ENCODE data around the gene ELMO1. TPM values are rescaled to one million over a fixed set of nuclear protein-coding genes. Genes with fewer than 3 reads are reported as not detected.

The ELMO1 gene
- total and polyA plus RNA-seq, 12 donors: 7.5 to 46.8 (median 14.9) TPM

DNA sequence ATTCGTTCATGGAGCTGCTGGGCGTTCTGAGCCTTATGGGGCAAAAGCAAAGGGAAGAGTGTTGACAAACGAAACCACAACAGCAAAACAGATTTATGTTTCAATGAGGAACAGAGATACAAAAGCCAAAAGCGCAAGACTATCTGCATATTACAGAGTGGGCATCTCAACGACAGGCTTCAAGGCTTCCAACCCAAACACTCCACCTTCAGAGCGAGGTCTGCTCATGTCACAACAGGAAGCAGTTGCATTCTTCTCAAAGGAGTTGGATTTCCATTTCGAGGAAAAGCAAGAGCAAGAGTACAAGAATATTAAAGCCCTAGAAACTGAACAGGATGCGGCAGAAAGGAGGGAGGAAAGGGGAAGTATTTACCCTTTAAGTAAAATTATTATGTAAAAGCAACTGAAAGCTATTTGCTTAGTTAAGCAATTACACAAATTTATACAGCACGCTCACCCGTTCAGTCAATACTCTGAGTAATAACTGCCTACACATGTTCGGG lies 189.3 kb downstream of the ELMO1 start:
- no peaks in the 10 kb centered on the region for H3K4me1 ChIP-seq (replicated peaks in 1 of 2)
- TF ChIP-seq POLR2A (IDR thresholded peaks at IDR 0.05): no peak
- TF ChIP-seq, protein P1, sequence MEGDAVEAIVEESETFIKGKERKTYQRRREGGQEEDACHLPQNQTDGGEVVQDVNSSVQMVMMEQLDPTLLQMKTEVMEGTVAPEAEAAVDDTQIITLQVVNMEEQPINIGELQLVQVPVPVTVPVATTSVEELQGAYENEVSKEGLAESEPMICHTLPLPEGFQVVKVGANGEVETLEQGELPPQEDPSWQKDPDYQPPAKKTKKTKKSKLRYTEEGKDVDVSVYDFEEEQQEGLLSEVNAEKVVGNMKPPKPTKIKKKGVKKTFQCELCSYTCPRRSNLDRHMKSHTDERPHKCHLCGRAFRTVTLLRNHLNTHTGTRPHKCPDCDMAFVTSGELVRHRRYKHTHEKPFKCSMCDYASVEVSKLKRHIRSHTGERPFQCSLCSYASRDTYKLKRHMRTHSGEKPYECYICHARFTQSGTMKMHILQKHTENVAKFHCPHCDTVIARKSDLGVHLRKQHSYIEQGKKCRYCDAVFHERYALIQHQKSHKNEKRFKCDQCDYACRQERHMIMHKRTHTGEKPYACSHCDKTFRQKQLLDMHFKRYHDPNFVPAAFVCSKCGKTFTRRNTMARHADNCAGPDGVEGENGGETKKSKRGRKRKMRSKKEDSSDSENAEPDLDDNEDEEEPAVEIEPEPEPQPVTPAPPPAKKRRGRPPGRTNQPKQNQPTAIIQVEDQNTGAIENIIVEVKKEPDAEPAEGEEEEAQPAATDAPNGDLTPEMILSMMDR (IDR thresholded peaks at IDR 0.05): no peak
- 57 to 68% (median 63%) methylated on average over 11 of the region's 11 CpGs for WGBS, 4 donors
- H3K9me3 ChIP-seq (replicated peaks in 1 of 3): no peaks in the 10 kb centered on the region
- H3K27me3 ChIP-seq: no peaks in the 10 kb centered on the region
- no peak for DNase-seq
- H3K27ac ChIP-seq: no peak overlapping the region
- H3K4me3 ChIP-seq: no peak overlapping the region
- H3K36me3 ChIP-seq (replicated peaks in 1 of 2): no peaks in the 10 kb centered on the region
- intact Hi-C loops (cut with DNase I): no loop called here

DNA sequence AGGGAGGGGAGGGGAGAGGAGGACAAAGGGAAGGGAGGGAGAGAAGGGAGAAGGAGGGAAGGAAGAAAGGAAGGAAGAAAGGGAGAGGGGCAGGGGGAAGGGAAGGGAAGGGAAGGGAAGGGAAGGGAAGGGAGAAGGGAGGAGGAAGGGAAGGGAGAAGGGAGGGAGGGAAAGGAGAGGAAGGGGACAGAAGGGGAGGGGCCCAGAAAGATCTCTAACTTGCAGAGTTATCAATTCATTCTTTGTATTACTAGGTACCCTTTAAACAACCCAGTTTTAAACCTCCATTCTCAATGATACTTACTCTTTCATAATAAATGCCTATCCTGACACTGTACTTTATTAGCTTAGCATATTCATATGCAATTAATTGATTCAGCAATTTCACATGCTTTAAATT lies 192.0 kb downstream of the ELMO1 start:
- intact Hi-C loops (cut with DNase I): no loop called here
- Histone ChIP-seq H3K4me1 (replicated peaks in 1 of 2) (no peaks in the 10 kb centered on the region), H3K27me3 (no peaks in the 10 kb centered on the region), H3K4me3 (no peak overlapping the region), H3K27ac (no peak overlapping the region), H3K9me3 (replicated peaks in 1 of 3) (no peaks in the 10 kb centered on the region), H3K36me3 (replicated peaks in 1 of 2) (no peaks in the 10 kb centered on the region)
- TF ChIP-seq POLR2A (IDR thresholded peaks at IDR 0.05): no peak
- TF ChIP-seq, protein P1 (IDR thresholded peaks at IDR 0.05): no peak
- DNase-seq: no peak

DNA sequence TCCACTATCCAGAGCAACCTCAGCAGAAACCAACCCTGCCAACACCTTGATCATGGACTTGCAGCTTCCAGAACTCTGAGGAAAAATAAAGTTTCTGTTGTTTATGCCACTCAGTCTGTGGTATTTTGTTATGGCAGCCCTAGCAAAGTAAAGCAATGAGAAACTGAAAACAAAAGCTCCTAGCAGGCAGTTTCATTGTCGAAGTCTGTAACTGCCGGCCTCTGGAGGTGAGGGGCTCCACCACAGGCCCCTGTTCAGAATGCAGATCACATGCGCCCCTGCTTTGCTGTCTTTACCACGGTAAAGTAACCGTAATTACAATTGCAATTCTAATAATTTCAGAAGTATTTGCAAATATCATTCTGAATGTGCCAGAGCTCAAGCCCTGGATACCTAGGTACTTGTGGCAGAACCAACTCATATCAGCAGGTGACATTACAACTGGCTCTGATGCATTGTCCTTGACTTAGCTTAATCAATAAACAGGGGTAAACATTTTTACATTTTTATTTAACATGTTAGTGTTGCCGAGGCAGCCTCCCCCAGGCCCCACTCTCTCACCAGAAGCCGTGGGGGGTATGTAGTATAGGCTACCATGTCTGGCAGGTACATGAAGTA lies 193.2 kb downstream of the ELMO1 start:
- TF ChIP-seq, protein P1 (IDR thresholded peaks at IDR 0.05): no peak
- TF ChIP-seq POLR2A (IDR thresholded peaks at IDR 0.05): no peak
- H3K9me3 ChIP-seq (replicated peaks in 1 of 3): no peaks in the 10 kb centered on the region
- DNase-seq: no peak
- 77 to 87% (median 82%) methylated on average over 7 of the region's 7 CpGs for WGBS, 4 donors
- intact Hi-C loops (cut with DNase I): no loop called here
- no peaks in the 10 kb centered on the region for H3K36me3 ChIP-seq (replicated peaks in 1 of 2)
- H3K4me1 ChIP-seq (replicated peaks in 1 of 2): no peaks in the 10 kb centered on the region
- H3K27ac ChIP-seq: no peak overlapping the region
- no peak overlapping the region for H3K4me3 ChIP-seq
- H3K27me3 ChIP-seq: no peaks in the 10 kb centered on the region

DNA sequence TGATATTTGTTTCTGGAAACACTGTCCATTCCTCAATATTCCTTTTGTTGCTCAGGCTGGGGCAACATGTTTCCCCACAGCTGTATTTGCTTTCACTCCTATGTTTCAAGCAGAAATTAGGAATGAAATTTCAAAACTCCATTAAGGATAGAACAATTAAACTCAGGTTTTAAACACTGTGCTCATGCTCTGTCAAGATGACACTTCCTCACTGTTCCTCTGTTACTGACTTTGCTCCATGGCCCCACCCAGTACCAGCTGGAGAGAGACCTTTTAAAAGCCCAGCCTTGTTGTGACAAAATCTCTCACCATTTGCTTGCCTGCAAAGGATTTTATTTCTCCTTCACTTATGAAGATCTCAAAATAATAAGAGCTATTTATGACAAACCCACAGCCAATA lies 197.4 kb downstream of the ELMO1 start:
- peaks cover 0 to 8% of the 10 kb centered on the region in 2 donors for H3K4me1 ChIP-seq (replicated peaks in 1 of 2)
- no peaks in the 10 kb centered on the region for H3K27me3 ChIP-seq
- H3K27ac ChIP-seq: no peak overlapping the region
- no peak for DNase-seq
- intact Hi-C loops (cut with DNase I): no loop called here
- no peak for TF ChIP-seq POLR2A (IDR thresholded peaks at IDR 0.05)
- TF ChIP-seq, protein P1 (IDR thresholded peaks at IDR 0.05): no peak
- no peaks in the 10 kb centered on the region for H3K9me3 ChIP-seq (replicated peaks in 1 of 3)
- no peaks in the 10 kb centered on the region for H3K36me3 ChIP-seq (replicated peaks in 1 of 2)
- no peak overlapping the region for H3K4me3 ChIP-seq

Measured in adrenal gland (tissue), 12 donors.